Prostate gland (tissue), 2 donors: ENCODE results near the gene SHFL.

ENCODE experiments used
- CTCF ChIP-seq, 4 experiments: fragments of 200-600 bp in 2 of 4; fragments of 450-650 bp in 2 of 4; sonication (generic) in 2 of 4; IDR thresholded peaks; 1 replicate in 3 of 4; 2 replicates in 1 of 4; pipeline ENCODE4 v1.5.1; 2016 to 2019; ENCODE audit warnings: antibody characterized with exemption in 4 of 4, mild to moderate bottlenecking in 2 of 4, moderate library complexity in 2 of 4
- POLR2A ChIP-seq: fragments of 450-650 bp; IDR thresholded peaks from one replicate; pipeline ENCODE4 v1.6.1; 2016; ENCODE audit warnings: antibody characterized with exemption, mild to moderate bottlenecking
- POLR2AphosphoS5 ChIP-seq: sonication (generic); formaldehyde crosslinking; IDR thresholded peaks from one replicate; pipeline ENCODE4 v1.6.1; 2017; ENCODE audit warnings: antibody characterized with exemption

- TF ChIP-seq CTCF (IDR thresholded peaks at IDR 0.05) (no peak), POLR2AphosphoS5 (no peak), POLR2A (no peak)
These were observed 17.9 kb upstream of the SHFL start for GRCh38 chr19:10068205-10068604.
